ENCODE measurements around the gene SCLY.

SCLY gene

DNA sequence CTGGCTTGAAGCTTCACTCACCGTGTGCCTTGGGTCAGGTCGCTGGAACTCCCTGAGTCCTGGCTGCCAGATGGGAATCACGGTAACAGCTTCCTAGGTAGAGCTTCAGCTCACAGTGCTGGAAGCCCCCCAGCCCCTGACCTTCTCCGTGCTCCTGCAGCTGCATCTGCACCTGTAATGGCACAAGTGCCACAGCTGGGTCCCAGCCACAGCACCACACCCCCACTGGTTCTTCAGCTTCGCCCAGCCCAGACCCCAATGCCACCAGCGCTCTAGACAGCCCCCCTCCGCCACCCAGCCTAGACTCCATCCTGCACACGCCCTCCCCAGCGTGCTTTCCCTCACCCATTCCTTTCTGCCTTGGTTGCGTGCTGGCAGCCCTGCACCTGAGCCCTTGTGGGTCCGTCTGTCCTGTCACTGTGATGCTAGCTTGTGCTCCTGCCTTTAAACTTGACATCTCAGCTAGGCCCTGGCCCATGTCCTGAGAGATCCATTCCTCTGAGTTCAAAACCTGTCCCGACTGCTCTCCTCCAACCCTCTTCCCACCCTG lies 31.8 kb downstream of the SCLY start (continued):
- TF ChIP-seq IKZF3 (tag by site-specific recombination; IDR thresholded peaks at IDR 0.05) (no peak), ZNF747 (tag by site-specific recombination; IDR thresholded peaks at IDR 0.05) (no peak)

DNA sequence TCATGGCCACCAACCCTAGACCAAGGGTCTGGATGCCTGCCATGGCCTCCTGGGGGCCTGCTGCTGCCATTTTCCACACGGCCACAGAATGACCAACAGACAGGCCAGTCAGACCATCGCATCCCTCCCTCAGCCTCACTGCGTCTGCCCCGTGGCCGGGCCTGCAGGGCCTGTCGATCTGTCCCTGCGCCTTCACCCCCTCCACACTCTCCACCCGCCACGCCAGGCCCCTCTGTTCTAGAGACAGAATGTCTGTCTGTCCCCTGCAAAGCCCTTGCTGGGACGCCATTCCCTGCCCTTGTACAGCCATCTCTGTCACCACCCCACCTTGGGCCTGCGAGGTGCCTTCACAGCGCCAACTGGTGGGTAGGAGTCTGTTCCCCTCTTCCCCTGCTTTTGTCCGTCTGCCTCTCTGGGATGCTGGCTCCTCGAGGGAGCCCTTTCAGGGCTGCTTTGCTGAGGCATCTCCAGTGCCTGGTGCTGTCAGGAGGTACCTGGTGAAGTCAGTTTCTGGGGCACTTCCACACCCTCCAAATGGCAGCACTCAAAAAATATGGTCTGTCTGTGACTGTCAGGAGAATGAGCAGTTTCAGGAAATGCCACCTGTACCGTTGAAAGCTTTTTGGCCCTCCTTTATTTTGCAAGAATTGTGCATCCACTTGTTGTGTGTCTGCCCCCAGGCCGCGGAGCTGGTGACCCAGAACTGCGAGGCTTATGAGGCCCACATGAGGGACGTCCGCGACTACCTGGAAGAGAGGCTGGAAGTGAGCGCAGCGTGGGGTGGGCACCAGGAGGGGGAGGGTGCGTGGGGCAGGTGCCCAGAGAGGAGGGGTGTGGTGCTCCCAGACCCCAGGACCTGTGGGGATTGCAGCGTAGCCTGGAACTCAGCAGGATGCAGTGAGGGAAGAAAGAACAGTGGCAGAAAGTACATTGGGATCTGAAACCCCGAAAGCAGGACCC lies 32.7 kb downstream of the SCLY start:
- ChIA-PET POLR2A (no interaction called here), CTCF (interaction anchor here (0.5 kb wide), 1 partner anchor 440 kb away, joined by 3 read pairs; no protein-coding TSS in a partner anchor)

DNA sequence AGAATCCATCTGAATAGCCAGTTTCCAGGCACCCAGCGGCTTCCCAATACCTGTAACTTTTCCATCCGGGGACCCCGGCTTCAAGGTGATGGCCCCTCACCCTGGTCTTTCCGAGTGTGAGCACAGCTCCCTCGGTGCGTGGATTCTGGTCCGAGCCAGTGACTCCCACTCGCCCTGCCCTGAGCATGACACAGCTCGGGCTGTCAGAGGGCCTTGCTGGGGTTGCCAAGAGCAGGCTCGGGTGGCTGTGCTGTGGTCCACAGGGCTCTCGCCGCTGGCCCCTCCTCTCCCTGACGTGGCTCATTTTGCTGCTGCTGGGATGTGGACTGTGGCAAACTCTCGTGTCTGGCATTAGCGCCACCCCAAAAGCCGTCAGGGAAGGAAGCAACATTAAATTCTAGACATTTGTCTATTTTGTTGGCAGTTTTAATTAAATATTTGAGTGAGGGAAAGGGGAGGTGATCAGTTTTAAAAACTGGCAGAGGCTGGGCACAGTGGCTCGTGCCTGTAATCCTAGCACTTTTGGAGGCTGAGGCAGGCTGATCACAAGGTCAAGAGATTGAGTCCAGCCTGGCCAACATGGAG lies 33.7 kb downstream of the SCLY start:
- H3K9me3 ChIP-seq (ENCODE audit: control insufficient read depth, insufficient read depth, low read depth, low read length), result no peaks in the 10 kb centered on the region
- TF ChIP-seq ZNF157 (tag by site-specific recombination; IDR thresholded peaks at IDR 0.05), result no peak
- no peak for TF ChIP-seq ZXDB (tag by site-specific recombination; IDR thresholded peaks at IDR 0.05)
- no peak for TF ChIP-seq ZNF146 (tag by site-specific recombination; IDR thresholded peaks at IDR 0.05)
- no peak for TF ChIP-seq ZNF777 (tag by site-specific recombination; IDR thresholded peaks at IDR 0.05; ENCODE audit: borderline replicate concordance)
- TF ChIP-seq ZNF830 (tag by site-specific recombination; IDR thresholded peaks at IDR 0.05; ENCODE audit: low read depth), result no peak
- TF ChIP-seq ZNF677 (tag by site-specific recombination; IDR thresholded peaks at IDR 0.05), result no peak
- no peak for TF ChIP-seq ZBTB8A (tag by site-specific recombination; IDR thresholded peaks at IDR 0.05)
- TF ChIP-seq ZNF624 (tag by site-specific recombination; IDR thresholded peaks at IDR 0.05), result no peak
- no peak for TF ChIP-seq ZNF670 (tag by site-specific recombination; IDR thresholded peaks at IDR 0.05; ENCODE audit: low read depth)
- TF ChIP-seq ZNF560 (tag by site-specific recombination; IDR thresholded peaks at IDR 0.05; ENCODE audit: borderline replicate concordance), result no peak
- POLR2A ChIA-PET, result no interaction called here
- no peaks in the 10 kb centered on the region for H3K4me1 ChIP-seq (ENCODE audit: control insufficient read depth, insufficient read depth, low read length)
- no peak overlapping the region for H3K4me3 ChIP-seq (ENCODE audit: low read depth, low read length)
- peaks cover 0 to 16% of the 10 kb centered on the region in 2 experiments; a peak in 2 of 3 replicates for H3K36me3 ChIP-seq (ENCODE audit: control insufficient read depth in 2 of 2, insufficient read depth in 1 of 2, low read length in 2 of 2)
- H3K27ac ChIP-seq (ENCODE audit: extremely low read depth, low read depth, low read length), result no peak overlapping the region
- CTCF ChIA-PET, result interaction anchor here (0.6 to 0.7 kb wide), 2 partner anchors 282 to 1041 kb away, joined by 3 read pairs; no protein-coding TSS in a partner anchor

More for the DNA sequence above, 32.7 kb downstream of the SCLY start:
- peaks cover 0 to 16% of the 10 kb centered on the region in 2 experiments; a peak in 2 of 3 replicates for H3K36me3 ChIP-seq (ENCODE audit: control insufficient read depth in 2 of 2, insufficient read depth in 1 of 2, low read length in 2 of 2)
- no peak for TF ChIP-seq ZNF433 (tag by site-specific recombination; IDR thresholded peaks at IDR 0.05; ENCODE audit: low read depth)
- TF ChIP-seq ZNF624 (tag by site-specific recombination; IDR thresholded peaks at IDR 0.05), result no peak
- TF ChIP-seq ZBTB1 (tag by site-specific recombination; IDR thresholded peaks at IDR 0.05), result no peak
- no peak for TF ChIP-seq ZFP41 (tag by site-specific recombination; IDR thresholded peaks at IDR 0.05; ENCODE audit: borderline replicate concordance)
- TF ChIP-seq, protein P1, sequence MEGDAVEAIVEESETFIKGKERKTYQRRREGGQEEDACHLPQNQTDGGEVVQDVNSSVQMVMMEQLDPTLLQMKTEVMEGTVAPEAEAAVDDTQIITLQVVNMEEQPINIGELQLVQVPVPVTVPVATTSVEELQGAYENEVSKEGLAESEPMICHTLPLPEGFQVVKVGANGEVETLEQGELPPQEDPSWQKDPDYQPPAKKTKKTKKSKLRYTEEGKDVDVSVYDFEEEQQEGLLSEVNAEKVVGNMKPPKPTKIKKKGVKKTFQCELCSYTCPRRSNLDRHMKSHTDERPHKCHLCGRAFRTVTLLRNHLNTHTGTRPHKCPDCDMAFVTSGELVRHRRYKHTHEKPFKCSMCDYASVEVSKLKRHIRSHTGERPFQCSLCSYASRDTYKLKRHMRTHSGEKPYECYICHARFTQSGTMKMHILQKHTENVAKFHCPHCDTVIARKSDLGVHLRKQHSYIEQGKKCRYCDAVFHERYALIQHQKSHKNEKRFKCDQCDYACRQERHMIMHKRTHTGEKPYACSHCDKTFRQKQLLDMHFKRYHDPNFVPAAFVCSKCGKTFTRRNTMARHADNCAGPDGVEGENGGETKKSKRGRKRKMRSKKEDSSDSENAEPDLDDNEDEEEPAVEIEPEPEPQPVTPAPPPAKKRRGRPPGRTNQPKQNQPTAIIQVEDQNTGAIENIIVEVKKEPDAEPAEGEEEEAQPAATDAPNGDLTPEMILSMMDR (tag by site-specific recombination; IDR thresholded peaks at IDR 0.05), result no peak
- no peak for TF ChIP-seq ZNF426 (tag by site-specific recombination; IDR thresholded peaks at IDR 0.05)
- no peak for TF ChIP-seq HOXA7 (CRISPR knock-in tag; IDR thresholded peaks at IDR 0.05; ENCODE audit: borderline replicate concordance)
- TF ChIP-seq ZNF529 (tag by site-specific recombination; IDR thresholded peaks at IDR 0.05; ENCODE audit: insufficient replicate concordance), result no peak
- no peak for TF ChIP-seq ZNF76 (tag by site-specific recombination; IDR thresholded peaks at IDR 0.05; ENCODE audit: borderline replicate concordance, low read depth)
- TF ChIP-seq ZNF366 (tag by site-specific recombination; conservative IDR thresholded peaks at IDR 0.05), result no peak
- no peak for TF ChIP-seq ZNF19 (tag by site-specific recombination; IDR thresholded peaks at IDR 0.05; ENCODE audit: low read depth)
- no peak for TF ChIP-seq ZNF626 (tag by site-specific recombination; IDR thresholded peaks at IDR 0.05)
- no peak for TF ChIP-seq ZNF610 (tag by site-specific recombination; IDR thresholded peaks at IDR 0.05; ENCODE audit: borderline replicate concordance)
- TF ChIP-seq ZNF423 (tag by site-specific recombination; IDR thresholded peaks at IDR 0.05), result no peak
- TF ChIP-seq BCL11A (tag by site-specific recombination; IDR thresholded peaks at IDR 0.05; ENCODE audit: low read depth), result no peak
- no peak for TF ChIP-seq ZFP69B (tag by site-specific recombination; IDR thresholded peaks at IDR 0.05)
- TF ChIP-seq, protein P2, sequence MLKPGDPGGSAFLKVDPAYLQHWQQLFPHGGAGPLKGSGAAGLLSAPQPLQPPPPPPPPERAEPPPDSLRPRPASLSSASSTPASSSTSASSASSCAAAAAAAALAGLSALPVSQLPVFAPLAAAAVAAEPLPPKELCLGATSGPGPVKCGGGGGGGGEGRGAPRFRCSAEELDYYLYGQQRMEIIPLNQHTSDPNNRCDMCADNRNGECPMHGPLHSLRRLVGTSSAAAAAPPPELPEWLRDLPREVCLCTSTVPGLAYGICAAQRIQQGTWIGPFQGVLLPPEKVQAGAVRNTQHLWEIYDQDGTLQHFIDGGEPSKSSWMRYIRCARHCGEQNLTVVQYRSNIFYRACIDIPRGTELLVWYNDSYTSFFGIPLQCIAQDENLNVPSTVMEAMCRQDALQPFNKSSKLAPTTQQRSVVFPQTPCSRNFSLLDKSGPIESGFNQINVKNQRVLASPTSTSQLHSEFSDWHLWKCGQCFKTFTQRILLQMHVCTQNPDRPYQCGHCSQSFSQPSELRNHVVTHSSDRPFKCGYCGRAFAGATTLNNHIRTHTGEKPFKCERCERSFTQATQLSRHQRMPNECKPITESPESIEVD (tag by site-specific recombination; IDR thresholded peaks at IDR 0.05), result no peak
- TF ChIP-seq ZNF837 (tag by site-specific recombination; IDR thresholded peaks at IDR 0.05), result no peak
- H3K9me3 ChIP-seq (ENCODE audit: control insufficient read depth, insufficient read depth, low read depth, low read length), result no peaks in the 10 kb centered on the region
- H3K4me1 ChIP-seq (ENCODE audit: control insufficient read depth, insufficient read depth, low read length), result no peaks in the 10 kb centered on the region
- H3K4me3 ChIP-seq (ENCODE audit: low read depth, low read length), result no peak overlapping the region
- no peak overlapping the region for H3K27ac ChIP-seq (ENCODE audit: extremely low read depth, low read depth, low read length)
